IMR-90 (cell line): ENCODE measurements around the gene RAX2.

ENCODE experiments used
- CEBPB ChIP-seq: IDR thresholded peaks from 2 replicates; pipeline ENCODE4 v1.6.1; 2012; ENCODE audit warnings: low read depth, low read length, improper control_type of control experiment
- CTCF ChIP-seq: conservative IDR thresholded peaks from 2 replicates; pipeline ENCODE4 v1.5.1; 2012; ENCODE audit warnings: mild to moderate bottlenecking, low read depth, low read length, improper control_type of control experiment
- ELK1 ChIP-seq: fragments of 150-350 bp; IDR thresholded peaks from 2 replicates; pipeline ENCODE4 v1.6.1; 2016; ENCODE audit warnings: low read depth, mild to moderate bottlenecking, low read length, moderate library complexity, borderline replicate concordance
- FOS ChIP-seq: fragments of 150-350 bp; IDR thresholded peaks from 2 replicates; pipeline ENCODE4 v1.6.1; 2016; ENCODE audit warnings: low read depth, low read length
- MAFK ChIP-seq: IDR thresholded peaks from 2 replicates; pipeline ENCODE4 v1.6.1; 2012; ENCODE audit warnings: low read depth, low read length, improper control_type of control experiment
- MAZ ChIP-seq: IDR thresholded peaks from 2 replicates; pipeline ENCODE4 v1.6.1; 2012; ENCODE audit warnings: low read depth, mild to moderate bottlenecking, low read length, improper control_type of control experiment, moderate library complexity, borderline replicate concordance
- POLR2A ChIP-seq: IDR thresholded peaks from 2 replicates; pipeline ENCODE4 v1.6.1; 2012; ENCODE audit warnings: mild to moderate bottlenecking, low read depth, low read length
- RAD21 ChIP-seq: IDR thresholded peaks from 2 replicates; pipeline ENCODE4 v1.6.1; 2012; ENCODE audit warnings: low read length, improper control_type of control experiment
- RFX5 ChIP-seq: IDR thresholded peaks from 2 replicates; pipeline ENCODE4 v1.8.0; 2012; ENCODE audit warnings: low read depth, mild to moderate bottlenecking, low read length, moderate library complexity
- SMC3 ChIP-seq: fragments of 150-350 bp; IDR thresholded peaks from 2 replicates; pipeline ENCODE4 v1.6.1; 2016; ENCODE audit warnings: low read depth, mild to moderate bottlenecking, antibody characterized with exemption, low read length, moderate library complexity
- USF2 ChIP-seq: fragments of 150-350 bp; IDR thresholded peaks from 2 replicates; pipeline ENCODE4 v1.6.1; 2017; ENCODE audit warnings: mild to moderate bottlenecking, antibody characterized with exemption, low read length, low read depth

- TF ChIP-seq POLR2A (no peak), FOS (no peak), CTCF (no peak), MAFK (no peak), RAD21 (no peak), ELK1 (no peak), RFX5 (no peak), MAZ (no peak), CEBPB (no peak), SMC3 (no peak), USF2 (no peak)
These were observed 38.1 kb upstream of the RAX2 start for GRCh38 chr19:3809881-3810707.
